CD4-positive, alpha-beta T cell treated with Interleukin-2 at 100 ng/mL for 4 hours (primary cell): Measurements from ENCODE around the gene SLC22A2.
"Not testable (repeated sequence)": the region's sequence is repeated elsewhere in the genome, so short reads cannot be mapped to it uniquely, and the experiment has no call there.

Experiments
- DNase-seq: peaks from one replicate; pipeline ENCODE4 v3.0.0-alpha.2; 2020; ENCODE audit warnings: low spot score

The SLC22A2 gene

DNA sequence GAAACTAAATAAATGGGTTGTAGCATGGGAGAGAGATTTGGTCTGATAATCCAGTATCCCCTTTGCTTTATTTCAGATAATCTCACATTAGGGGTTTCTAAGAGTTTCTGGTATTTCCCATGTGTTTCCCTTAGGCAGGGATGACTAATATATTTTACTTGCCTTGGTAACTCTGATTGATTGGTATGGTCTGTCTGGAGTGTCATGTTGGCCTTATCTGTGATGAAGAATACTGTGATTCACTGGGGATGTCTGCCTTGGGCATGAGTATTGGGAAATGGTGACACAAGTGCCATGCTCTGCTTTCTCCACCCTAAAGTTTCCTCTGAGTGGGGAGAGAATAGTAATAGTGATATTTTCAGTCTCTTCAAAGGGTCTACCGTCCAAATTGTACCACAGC is 10.1 kb downstream of the SLC22A2 start:
- no peak for DNase-seq

DNA sequence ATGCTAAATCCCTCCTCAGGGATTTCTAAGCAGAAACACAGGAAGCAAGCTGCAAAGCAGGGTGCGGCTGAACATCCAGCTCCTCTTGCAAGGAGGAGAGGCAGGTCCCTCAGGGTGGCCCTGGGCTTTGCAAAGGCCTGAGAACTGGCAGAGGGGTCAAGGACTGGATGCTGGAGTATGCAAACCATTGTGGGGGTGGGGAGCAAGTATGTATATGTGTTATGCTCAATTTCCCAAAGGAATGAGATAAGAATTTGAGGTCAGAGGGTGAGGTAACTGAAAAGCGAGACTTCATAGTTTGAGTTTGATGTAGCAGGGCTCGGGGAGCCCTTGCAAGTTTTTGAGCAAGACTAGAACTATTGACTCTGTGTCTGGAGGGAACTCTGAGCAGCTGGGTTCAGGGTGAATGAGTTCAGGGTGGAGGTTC is 11.2 kb downstream of the SLC22A2 start:
- no peak for DNase-seq

DNA sequence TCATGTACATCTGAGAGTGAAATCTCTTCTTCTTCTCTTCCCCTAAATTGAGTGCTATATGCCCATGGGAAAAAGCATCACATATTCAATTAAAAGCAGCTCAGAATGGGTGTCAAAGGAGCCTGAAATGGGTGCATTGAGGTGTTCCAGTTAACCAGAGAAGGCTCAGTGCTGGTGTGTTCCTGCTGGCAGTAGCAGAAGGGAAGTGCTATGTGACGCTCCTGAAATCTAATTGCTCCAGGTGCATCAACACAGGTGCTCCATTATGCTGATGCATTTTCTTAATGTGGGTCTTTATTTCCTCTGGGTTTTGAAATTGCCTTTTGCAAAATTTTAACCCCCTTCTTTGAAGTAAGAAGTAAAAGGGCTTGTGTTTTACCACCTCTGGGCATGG is 17.9 kb downstream of the SLC22A2 start:
- no peak for DNase-seq

DNA sequence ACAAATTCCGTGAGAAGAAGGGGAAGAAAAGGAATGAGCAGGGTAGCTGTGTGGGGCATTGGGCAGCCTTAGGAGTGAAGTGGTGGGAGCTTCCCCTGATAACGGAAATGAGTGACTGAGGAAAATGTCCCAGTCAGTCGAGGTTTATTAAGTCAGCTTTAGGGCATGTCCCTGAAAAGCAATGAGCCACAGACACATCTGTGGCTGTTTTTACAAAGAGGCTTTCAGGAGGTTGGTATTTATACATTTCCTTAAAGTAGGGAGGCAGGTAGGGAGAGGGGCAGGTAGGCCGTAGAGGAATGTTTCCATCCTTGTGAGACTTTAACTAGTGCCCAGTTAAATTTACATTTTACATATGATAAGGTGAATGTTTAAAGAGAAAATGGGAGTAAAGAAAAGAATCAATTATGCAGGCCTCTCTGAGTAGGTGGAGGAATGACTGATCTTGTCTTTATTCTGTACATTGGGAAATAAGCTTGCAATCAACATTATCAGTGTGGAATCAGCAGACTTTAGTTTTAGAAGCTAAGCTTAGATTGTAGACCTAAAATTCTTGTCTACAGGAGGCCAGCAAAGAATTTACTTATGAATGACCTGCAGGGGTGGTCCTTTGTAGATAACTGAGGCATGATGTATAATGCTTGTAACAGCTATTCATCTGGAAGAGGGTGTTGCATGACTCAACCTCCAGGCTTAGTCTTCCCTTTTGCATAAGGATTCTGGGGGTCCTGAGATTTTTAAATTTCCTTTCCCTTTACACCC is 18.5 kb downstream of the SLC22A2 start:
- DNase-seq, result no peak

DNA sequence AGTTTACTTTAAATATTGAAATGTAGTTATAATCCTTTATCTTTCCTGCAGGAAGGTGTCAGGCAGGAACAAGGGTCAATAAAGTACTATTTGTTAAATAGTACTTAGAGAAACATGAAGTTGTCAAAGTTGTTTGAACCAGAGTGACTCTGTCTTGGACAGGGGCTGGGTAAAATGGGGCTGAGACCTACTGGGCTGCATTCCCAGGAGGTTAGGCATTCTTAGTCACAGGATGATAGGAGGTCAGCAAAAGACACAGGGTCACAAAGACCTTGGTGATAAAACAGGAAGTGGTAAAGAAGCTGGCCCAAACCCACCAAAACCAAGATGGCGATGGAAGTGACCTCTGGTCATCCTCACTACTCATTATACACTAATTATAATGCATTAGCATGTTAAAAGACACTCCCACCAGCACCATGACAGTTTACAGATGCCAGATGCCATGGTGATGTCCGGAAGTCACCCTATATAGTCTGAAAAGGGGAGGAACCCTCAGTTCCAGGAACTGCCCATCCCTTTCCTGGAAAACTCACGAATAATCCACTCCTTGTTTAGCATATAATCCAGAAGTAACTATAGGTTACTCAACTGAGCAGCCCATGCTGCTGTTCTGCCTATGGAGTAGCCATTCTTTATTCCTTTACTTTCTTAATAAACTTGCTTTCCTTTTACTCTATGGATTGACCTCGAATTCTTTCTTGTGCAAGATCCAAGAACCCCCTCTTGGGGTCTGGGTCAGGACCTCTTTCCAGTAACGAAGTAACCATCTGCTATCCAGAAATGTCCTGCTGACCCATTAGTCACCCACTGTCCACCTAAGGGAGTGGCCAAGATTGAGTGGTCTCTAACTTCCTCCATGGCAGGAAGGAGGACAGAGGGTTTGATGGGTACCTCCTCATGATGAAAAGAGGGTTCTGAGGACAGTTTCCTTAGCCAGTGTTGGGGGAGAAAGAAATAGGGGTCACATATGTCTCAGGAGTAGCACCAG is 19.6 kb downstream of the SLC22A2 start:
- DNase-seq, result no peak

DNA sequence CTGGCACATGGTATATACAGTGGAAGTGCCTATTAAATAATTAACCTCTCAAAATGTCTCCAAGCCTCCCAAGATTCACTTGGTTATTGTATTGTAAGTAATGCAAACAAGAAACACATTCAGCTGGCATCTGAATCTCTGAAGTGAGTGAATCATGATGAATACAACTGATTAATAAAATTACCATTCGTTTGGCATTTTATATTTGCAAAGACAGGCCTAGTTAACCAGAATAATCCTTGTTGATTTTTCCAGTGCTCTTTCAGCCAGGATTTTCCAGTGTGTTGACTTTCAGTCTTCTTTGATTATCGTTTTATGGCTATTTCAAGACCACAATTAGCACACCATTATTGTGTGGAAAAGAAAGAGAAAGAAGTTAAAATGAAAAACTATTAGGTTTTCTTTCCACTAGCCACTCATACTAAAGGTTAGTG is 20.3 kb downstream of the SLC22A2 start:
- no peak for DNase-seq

DNA sequence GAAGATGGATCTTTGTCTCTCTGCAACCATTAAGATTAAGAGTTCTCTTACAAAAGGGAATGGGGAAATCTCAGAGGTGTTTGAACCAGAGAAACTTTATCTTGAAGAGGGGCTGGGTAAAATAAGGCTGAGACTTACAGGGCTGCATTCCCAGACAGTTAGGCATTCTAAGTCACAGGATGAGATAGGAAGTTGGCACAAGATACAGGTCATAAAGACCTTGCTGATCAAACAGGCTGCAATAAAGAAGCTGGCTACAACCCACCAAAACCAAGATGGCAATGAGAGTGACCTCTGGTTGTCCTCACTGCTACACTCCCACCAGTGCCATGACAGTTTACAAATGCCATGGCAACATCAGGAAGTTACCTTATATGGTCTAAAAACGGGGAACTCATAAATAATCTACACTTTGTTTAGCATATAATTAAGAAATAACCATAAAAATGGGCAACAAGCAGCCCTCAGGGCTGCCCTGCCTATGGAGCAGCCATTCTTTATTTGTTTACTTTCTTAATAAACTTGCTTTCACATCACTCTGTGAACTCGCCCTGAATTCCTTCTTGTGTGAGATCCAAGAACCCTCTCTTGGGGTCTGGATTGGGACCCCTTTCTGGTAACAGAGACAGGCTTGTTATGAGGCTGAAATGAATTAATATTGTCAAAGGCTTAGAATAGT is 20.9 kb downstream of the SLC22A2 start:
- not testable (repeated sequence) for DNase-seq

DNA sequence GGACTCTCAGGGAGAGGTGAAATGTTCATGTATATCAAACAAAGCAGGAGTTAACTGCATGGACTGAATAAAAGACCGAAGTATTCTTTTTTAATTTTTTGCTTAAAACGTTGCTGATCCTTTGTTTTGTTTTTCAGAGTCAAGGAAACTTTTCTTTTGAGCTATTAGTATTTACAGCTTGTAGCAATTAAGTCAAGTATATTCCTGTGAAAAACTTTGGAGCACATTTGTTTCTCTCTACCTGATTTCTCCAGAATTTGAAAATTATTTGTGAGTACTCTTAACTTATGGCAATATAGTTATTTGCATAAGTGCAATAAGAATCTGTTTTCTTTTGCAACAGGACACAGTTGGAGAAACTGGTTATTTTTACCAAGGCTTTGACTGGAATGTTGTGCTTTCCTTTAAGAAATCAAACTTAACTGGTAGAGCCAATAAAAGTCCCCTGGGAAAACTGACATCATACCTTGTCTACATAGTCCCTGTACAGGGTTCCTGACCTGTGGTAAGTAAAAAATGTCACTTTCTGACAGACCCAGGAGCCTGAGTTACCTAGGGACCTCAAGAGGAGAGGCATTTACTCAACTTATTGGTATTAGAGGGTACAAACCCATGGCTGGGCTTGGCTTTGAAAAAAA is 22.3 kb downstream of the SLC22A2 start:
- not testable (repeated sequence) for DNase-seq

DNA sequence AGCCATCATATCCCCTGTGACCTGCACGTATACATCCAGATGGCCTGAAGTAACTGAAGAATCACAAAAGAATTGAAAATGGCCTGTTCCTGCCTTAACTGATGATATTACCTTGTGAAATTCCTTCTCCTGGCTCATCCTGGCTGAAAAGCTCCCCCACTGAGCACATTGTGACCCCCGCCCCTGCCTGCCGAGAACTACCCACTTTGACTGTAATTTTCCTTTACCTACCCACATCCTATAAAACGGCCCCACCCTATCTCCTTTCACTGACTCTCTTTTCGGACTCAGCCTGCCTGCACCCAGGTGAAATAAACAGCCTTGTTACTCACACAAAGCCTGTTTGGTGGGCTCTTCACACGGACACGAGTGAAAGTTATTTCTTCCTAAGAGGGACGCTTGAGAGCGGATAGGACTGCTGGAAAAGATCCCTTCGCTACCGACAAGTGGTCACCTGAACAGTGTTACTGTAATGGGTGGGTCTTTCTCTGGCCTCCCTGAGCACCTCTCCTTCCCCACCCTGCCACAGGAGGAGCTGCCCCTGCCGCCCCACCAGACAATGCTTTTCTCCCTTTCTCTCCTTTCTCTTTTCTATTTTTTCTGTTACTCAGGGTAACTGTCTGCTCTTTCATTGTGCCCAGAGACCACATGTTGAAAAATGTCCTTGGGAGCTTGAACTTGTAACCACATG is 24.5 kb downstream of the SLC22A2 start:
- not testable (repeated sequence) for DNase-seq

DNA sequence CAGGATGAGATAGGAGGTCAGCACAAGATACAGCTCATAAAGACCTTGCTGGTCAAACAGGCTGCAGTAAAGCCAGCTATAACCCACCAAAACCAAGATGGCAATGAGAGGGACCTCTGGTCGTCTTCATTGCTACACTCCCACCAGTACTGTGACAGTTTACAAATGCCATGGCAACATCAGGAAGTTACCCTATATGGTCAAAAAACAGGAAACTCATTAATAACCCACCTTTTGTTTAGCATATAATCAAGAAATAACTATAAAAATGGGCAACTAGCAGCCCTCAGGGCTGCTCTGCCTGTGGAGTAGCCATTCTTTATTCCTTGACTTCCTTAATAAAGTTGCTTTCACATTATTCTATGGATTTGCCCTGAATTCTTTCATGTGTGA is 30.9 kb downstream of the SLC22A2 start:
- no peak for DNase-seq

DNA sequence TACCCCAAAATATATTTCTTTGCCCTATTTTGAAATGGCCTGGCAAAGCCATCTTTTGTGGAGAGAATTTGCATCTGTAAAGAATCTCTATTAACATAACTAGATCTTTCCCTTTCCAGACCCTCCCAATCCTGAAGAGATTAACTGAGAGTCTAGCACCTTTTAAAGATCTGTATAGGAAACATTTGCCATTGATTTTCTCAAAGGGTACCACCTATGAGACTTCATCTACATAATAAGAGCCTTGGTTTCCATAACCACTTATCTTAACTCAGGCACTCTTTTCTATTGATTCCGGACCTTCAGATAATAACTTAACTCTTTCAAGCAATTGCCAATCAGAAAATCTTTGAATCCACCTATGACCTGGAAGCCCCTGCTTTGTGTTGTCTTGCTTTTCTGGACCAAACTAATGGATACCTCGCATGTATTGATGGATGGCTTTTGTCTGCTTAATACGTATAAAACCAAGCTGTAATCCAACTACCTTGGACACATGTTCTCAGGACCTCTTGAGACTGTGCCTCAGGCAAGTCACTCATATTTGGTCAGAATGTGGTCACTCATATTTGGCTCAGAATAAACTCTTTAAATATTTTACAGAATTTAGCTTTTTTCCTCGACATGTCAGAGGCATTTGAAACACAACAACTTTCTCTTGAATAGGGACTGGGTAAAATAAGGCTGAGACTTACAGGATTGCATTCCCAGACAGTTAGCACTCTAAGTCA is 31.4 kb downstream of the SLC22A2 start:
- no peak for DNase-seq

DNA sequence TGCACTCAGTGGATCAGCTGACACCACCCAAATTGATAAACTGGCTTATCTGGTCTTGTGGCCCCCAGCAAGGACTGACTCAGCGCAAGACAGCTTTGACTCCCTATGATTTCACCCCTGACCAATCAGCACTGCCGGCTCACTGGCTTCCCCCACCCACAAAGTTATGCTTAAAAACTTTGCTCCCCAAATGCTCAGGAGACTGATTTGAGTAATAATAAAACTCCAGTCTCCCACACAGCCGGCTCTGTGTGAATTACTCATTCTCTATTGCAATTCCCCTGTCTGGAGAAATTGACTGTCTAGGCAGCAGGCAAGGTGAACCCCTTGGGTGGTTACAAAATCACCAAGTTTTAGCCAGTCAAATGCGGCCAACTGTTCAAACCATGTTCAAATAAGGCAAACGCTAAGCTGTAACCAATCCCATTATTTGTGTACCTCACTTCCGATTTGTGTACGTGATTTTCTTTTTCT is 32.5 kb downstream of the SLC22A2 start:
- DNase-seq, result no peak

DNA sequence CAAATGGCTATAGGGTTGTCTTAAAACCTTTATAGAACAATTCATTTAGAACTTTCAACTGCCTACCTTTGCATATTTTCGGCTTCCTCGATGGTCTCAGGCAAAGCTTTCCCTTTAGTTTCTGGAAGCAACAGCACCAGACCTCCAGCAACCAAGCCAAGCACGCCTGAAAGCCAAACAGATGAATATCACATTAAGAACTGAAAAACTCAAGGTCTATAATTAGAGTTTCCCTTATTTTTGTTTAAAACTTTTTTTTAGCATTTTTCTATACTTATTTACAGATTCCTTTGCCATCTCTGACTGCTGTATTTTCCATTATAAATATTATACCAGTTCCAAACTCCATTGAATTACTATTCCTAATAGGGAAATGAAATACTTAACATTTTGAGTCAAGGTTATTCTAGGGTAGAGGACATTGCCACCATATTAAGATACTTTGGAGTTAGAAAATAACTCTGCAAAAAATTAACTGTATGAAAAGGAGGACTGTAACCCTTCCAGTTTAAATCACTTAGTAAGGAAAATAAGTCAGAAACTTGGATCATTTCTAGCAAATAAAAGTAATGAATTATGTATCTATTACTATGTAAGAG is 33.9 kb downstream of the SLC22A2 start:
- no peak for DNase-seq

DNA sequence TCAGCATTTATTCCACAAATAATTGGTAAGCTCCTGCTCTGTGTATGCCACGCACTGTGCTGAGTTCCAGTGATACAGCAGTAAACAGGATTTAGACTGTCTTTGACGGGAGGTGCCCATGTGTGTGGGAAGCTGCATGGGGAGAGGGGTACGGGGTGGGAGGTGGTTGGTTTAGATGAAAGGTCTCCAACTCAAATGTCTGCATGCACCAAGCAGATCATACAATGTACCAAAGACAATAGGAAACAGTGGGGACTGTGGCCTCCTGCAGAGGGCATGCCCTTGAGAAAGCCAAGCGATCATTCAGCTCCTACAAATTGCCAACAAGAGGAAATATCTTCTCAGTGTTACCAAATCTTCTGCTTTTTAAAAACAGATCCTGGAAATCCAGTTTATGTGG is 36.1 kb downstream of the SLC22A2 start:
- DNase-seq, result no peak

DNA sequence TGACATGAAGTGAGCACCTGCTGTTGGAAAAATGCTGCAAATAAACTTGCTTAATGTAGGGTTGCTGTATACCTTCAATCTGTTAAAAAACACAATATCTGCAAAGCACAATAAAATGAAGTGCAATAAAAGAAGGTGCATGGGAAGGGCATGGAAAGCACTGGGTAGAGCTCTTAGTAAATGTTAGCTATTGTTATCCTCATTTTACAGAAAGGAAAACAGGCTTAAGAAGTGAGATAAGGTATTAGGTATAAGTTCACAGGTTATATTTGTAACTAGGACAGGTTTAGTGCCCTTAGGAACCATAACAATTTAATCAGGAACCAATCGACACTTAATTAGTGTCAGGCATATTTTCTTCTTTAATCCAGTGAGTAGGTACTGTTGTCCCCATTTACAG is 36.7 kb downstream of the SLC22A2 start:
- no peak for DNase-seq

DNA sequence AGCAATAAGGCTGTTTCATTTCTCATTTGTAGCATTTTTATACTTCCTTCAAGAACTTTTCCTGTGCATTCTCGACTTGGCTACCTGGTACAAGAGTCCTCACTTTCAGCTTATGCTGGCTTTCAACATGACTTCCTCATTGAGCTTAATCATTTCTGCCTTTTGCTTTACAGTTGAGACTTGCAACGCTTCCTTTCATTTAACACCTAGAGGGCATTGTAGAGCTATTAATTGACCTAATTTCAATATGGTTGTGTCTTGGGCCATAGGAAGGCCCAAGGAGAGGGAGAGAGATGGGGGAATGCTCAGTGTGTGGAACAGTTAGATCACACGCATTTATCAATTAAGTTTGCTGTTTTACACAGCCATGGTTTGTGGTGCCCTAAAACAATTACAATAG is 37.2 kb downstream of the SLC22A2 start:
- no peak for DNase-seq

DNA sequence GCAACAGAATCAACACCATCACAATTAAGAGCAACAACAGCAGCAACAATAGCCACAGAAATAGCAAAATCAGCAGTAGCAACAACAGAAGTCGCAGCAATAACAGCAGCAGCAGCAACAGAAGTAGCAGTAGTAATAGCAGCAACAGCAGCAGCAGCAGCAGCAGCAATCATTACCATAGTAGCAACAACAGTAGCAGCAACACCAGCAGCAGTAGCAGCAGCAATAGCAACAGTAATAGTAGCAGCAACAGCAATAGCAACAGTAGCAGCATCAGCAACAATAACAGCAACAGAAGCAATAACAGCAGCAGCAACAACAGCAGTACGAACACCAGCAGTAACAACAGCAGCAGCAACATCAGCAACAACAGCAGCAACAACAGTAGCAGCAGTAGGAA is 39.8 kb downstream of the SLC22A2 start:
- no peak for DNase-seq

DNA sequence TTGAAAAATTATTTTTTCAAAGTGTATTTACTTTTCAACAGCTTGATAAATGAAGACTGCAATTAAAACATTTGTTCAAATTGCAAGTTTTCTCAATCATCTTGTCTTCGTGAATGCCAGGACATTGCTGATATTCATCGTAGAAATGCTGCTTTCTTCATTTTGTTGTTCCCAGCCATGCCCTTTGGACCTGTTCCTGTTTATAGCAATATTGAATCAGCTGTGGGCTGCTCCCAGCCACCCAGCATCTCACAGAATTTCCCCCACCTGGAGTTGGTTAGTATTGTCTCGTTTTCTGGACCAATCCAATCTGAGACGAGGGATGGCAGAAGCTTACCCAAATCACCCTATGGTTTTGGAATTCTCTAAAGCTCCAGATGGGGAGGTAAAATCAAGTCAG is 40.8 kb downstream of the SLC22A2 start:
- no peak for DNase-seq

DNA sequence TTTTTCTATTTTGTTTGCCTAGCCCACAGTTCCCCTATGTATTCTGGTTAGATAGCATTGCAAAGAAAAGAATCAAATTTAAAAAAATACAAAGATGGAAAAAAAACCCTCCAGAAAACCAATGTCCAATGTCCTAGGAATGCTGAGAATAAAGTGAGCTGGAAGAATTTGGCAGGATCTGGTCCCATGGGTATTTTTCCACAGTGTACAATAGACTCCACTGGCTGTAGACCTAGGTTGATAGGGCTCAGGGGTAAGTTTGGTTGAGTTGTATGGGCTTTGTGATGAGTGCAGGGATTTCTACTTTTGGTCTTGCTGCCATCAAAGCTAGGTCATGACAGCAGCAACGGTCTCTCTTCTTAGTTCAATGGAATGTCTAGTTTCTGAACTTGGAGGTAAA is 41.5 kb downstream of the SLC22A2 start:
- no peak for DNase-seq

DNA sequence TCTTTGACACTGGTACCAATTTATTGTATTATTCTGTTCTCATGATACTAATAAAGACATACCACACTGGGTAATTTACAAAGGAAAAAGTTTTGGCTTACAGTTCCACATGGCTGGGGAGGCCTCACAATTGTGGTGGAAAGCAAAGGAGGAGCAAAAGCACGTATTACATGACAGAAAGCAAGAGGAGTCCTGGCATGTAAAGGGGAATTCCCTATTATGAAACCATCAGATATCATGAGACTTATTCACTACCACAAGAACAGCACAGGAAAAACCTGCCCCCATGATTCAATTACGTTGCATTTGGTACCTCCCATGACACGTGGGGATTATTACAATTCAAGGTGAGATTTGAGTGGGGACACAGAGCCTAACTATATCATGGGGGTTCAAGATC is 43.4 kb downstream of the SLC22A2 start:
- DNase-seq, result no peak
